Endothelial cell of umbilical vein (primary cell): ENCODE results near the gene MAMDC4. TPM values are rescaled to one million over a fixed set of nuclear protein-coding genes. Genes with fewer than 3 reads are reported as not detected.

Source experiments
- BruUV-seq: library from RNA; stranded (reverse); fragments of 400-500 nt; replicated peaks from 2 replicates; lab custom pipeline; 2021; lab: Mats Ljungman, UMichigan
- CTCF ChIA-PET: fragments of 300-600, 350-600 bp; sonication (Branson Sonifier 250); formaldehyde crosslinking; loops from one replicate; lab custom pipeline; 2021; ENCODE audit warnings: antibody characterized with exemption, inconsistent platforms; lab: Charles Lee
- POLR2A ChIA-PET: fragments of 300-600, 350-600 bp; sonication (Branson Sonifier 250); formaldehyde crosslinking; loops from one replicate; lab custom pipeline; 2021; ENCODE audit warnings: antibody characterized with exemption, inconsistent platforms; lab: Charles Lee
- DNase-seq: peaks from one replicate; pipeline ENCODE4 v3.0.0-alpha.2; 2011; ENCODE audit warnings: low read depth, low spot score
- FAIRE-seq: peaks from 2 replicates; lab custom pipeline; 2011; peaks lifted over from hg19 to GRCh38; lab: Jason Lieb, UNC
- H2AFZ ChIP-seq: 2 replicates; pipeline ENCODE4 v1.6.0; 2012; ENCODE audit warnings: low read depth, low read length, control low read depth, inconsistent platforms
- H3K27ac ChIP-seq: 2 replicates; pipeline ENCODE4 v1.5.1; 2011; ENCODE audit warnings: low read depth, mild to moderate bottlenecking, control low read depth, low read length, moderate library complexity; ENCODE audit not compliant: insufficient read depth
- H3K27me3 ChIP-seq, 2 experiments: 2 replicates each; pipeline versions ENCODE4 v1.6.0 to v1.6.1; 2011; ENCODE audit warnings: low read length in 2 of 2, mixed read lengths in 1 of 2; ENCODE audit not compliant: control insufficient read depth in 2 of 2, insufficient read depth in 2 of 2
- H3K36me3 ChIP-seq, 2 experiments: 2 replicates in 1 of 2; 3 replicates in 1 of 2; pipeline ENCODE4 v1.5.1; 2011; ENCODE audit warnings: low read length in 2 of 2, mild to moderate bottlenecking in 1 of 2, moderate library complexity in 1 of 2; ENCODE audit not compliant: control insufficient read depth in 2 of 2, insufficient read depth in 2 of 2; ENCODE audit errors: extremely low read depth in 1 of 2
- H3K4me1 ChIP-seq: 3 replicates; pipeline ENCODE4 v1.5.1; 2011; ENCODE audit warnings: mild to moderate bottlenecking, low read length; ENCODE audit not compliant: control insufficient read depth, insufficient read depth; ENCODE audit errors: extremely low read depth
- H3K4me2 ChIP-seq: 2 replicates; pipeline ENCODE4 v1.6.1; 2011; ENCODE audit warnings: low read length, control low read depth, mixed read lengths; ENCODE audit not compliant: insufficient read depth
- H3K4me3 ChIP-seq, 3 experiments: fragments of 200-600 bp in 1 of 3; sonication (generic), shearing (Covaris generic) in 1 of 3; replicated peaks in 1 of 3; 2 replicates each; pipeline ENCODE4 v1.5.1; 2011 to 2016; ENCODE audit warnings: control low read depth in 3 of 3, low read length in 3 of 3, mild to moderate bottlenecking in 2 of 3, inconsistent platforms in 1 of 3, low read depth in 1 of 3, moderate library complexity in 1 of 3; ENCODE audit not compliant: insufficient read depth in 1 of 3
- H3K79me2 ChIP-seq: 2 replicates; pipeline ENCODE4 v1.6.0; 2012; ENCODE audit warnings: low read length, inconsistent platforms; ENCODE audit not compliant: control insufficient read depth, insufficient read depth
- H3K9ac ChIP-seq: replicated peaks from 2 replicates; pipeline ENCODE3; 2011; ENCODE audit warnings: low read length, control low read depth; ENCODE audit not compliant: insufficient read depth; ENCODE audit errors: extremely low read depth
- H3K9me1 ChIP-seq: replicated peaks from 3 replicates; pipeline ENCODE4 v1.6.0; 2011; ENCODE audit warnings: mild to moderate bottlenecking, low read length; ENCODE audit not compliant: control insufficient read depth, insufficient read depth; ENCODE audit errors: extremely low read depth
- H3K9me3 ChIP-seq: replicated peaks from 2 replicates; pipeline ENCODE4 v1.5.1; 2012; ENCODE audit warnings: low read length, inconsistent platforms; ENCODE audit not compliant: control insufficient read depth, insufficient read depth
- H4K20me1 ChIP-seq: replicated peaks from 2 replicates; pipeline ENCODE3; 2011; ENCODE audit warnings: mild to moderate bottlenecking, low read length; ENCODE audit not compliant: control insufficient read depth, insufficient read depth; ENCODE audit errors: extremely low read depth
- CTCF ChIP-seq, 2 donors: IDR thresholded peaks; 1 replicate in 1 of 2; 2 replicates in 1 of 2; pipeline ENCODE4 v1.5.1; 2011; ENCODE audit warnings: low read length in 2 of 2, mild to moderate bottlenecking in 2 of 2, moderate library complexity in 2 of 2, control low read depth in 1 of 2, inconsistent platforms in 1 of 2, low read depth in 1 of 2; ENCODE audit not compliant: insufficient read depth in 1 of 2; ENCODE audit errors: extremely low read depth in 1 of 2
- EZH2 ChIP-seq: IDR thresholded peaks from 2 replicates; pipeline ENCODE4 v1.6.1; 2012; ENCODE audit warnings: borderline replicate concordance, low read depth, mild to moderate bottlenecking, moderate library complexity, low read length, inconsistent platforms; ENCODE audit not compliant: severe bottlenecking
- FOS ChIP-seq: IDR thresholded peaks from 2 replicates; pipeline ENCODE4 v1.6.1; 2011; ENCODE audit warnings: mild to moderate bottlenecking, low read length, moderate library complexity, borderline replicate concordance; ENCODE audit not compliant: insufficient read depth
- GATA2 ChIP-seq: IDR thresholded peaks from 2 replicates; pipeline ENCODE4 v1.7.0; 2011; ENCODE audit warnings: low read depth, mild to moderate bottlenecking, moderate library complexity, mixed read lengths, low read length; ENCODE audit not compliant: insufficient read length, insufficient read depth
- JUN ChIP-seq: IDR thresholded peaks from 2 replicates; pipeline ENCODE4 v1.6.1; 2011; ENCODE audit warnings: borderline replicate concordance, low read depth; ENCODE audit not compliant: insufficient read length, insufficient read depth
- MAX ChIP-seq: IDR thresholded peaks from 2 replicates; pipeline ENCODE4 v1.6.1; 2011; ENCODE audit not compliant: insufficient read depth, insufficient read length
- MYC ChIP-seq: IDR thresholded peaks from one replicate; pipeline ENCODE4 v1.6.1; 2011; ENCODE audit warnings: mild to moderate bottlenecking, low read depth, low read length
- POLR2A ChIP-seq: IDR thresholded peaks from 2 replicates; pipeline ENCODE4 v1.6.1; 2012; ENCODE audit warnings: low read depth, mild to moderate bottlenecking, control low read depth, low read length
- POLR2AphosphoS5 ChIP-seq: IDR thresholded peaks from 2 replicates; pipeline ENCODE4 v1.6.1; 2012; ENCODE audit warnings: low read depth, mild to moderate bottlenecking, control low read depth, low read length, moderate library complexity; ENCODE audit not compliant: insufficient read depth
- dilution Hi-C: fragments of 300-500 bp; cut with MboI; formaldehyde crosslinking; loops from one replicate; pipeline ENCODE4 v1.15.0; 2019; ENCODE audit warnings: low sequenced_read_pairs; ENCODE audit not compliant: extremely low pct_ligation_motif_present
- intact Hi-C: fragments of 100-400 bp; cut with micrococcal nuclease; formaldehyde crosslinking; loops from one replicate; pipeline ENCODE4 v1.10.0; 2022
- polyA plus RNA-seq, 4 experiments: library from polyadenylated mRNA; depleted of rRNA in 3 of 4; stranded (reverse) in 3 of 4; unstranded in 1 of 4; fragments of >200 nt; gene quantifications; 2 replicates each; pipeline versions ENCODE4 v1.2.1 to v1.2.3, GENCODE V29; 2011 to 2012; ENCODE audit warnings: missing spikeins in 1 of 4
- total RNA-seq: library from RNA; stranded (reverse); gene quantifications from 2 replicates; pipeline ENCODE4 v1.2.3, GENCODE V29; 2021

The MAMDC4 gene
- total and polyA plus RNA-seq, 2 donors (not counting 3 experiments of a cell fraction or from before 2014, with no cell fraction given) = 3.6 to 7.2 TPM

- dilution Hi-C loops (no loop called here), intact Hi-C loops (no loop called here)
- no peaks in the 10 kb centered on the region for H3K27me3 ChIP-seq
- BruUV-seq = no TSS peak
- no peaks in the 10 kb centered on the region for H3K9me1 ChIP-seq
- no peak for TF ChIP-seq FOS
- TF ChIP-seq POLR2A = no peak
- no peak for TF ChIP-seq MAX
- no peak for TF ChIP-seq CTCF (IDR thresholded peaks at IDR 0.05; ENCODE audit: extremely low read depth in 1 of 2, insufficient read depth in 1 of 2, low read depth in 1 of 2, low read length in 2 of 2)
- no peak for TF ChIP-seq GATA2
- TF ChIP-seq EZH2 = no peak
- TF ChIP-seq POLR2AphosphoS5 = no peak
- no peak for TF ChIP-seq JUN
- no peak for TF ChIP-seq MYC
- ChIA-PET POLR2A (no interaction called here), CTCF (no interaction called here)
- H3K27ac ChIP-seq = no peak overlapping the region
- H3K4me3 ChIP-seq = no peak overlapping the region
- H3K79me2 ChIP-seq = no peaks in the 10 kb centered on the region
- peaks cover 9% of the 10 kb centered on the region for H3K4me1 ChIP-seq
- H4K20me1 ChIP-seq = no peaks in the 10 kb centered on the region
- no peak overlapping the region for H3K4me2 ChIP-seq
- no peak overlapping the region for H3K9ac ChIP-seq
- no peaks in the 10 kb centered on the region for H3K36me3 ChIP-seq
- no peak for DNase-seq
- no peak for FAIRE-seq
- no peaks in the 10 kb centered on the region for H3K9me3 ChIP-seq
- no peak overlapping the region for H2AFZ ChIP-seq
Measured at GRCh38 chr9:136852664-136853595, 784 bp downstream of the MAMDC4 start.
